ENCODE results near the gene BMAL1. TPM values are rescaled to one million over a fixed set of nuclear protein-coding genes. Genes with fewer than 3 reads are reported as not detected.

Gene BMAL1
- total and polyA plus RNA-seq, 2 donors (not counting 3 experiments of a cell fraction or from before 2014, with no cell fraction given), result 5.8 to 10.1 TPM

DNA sequence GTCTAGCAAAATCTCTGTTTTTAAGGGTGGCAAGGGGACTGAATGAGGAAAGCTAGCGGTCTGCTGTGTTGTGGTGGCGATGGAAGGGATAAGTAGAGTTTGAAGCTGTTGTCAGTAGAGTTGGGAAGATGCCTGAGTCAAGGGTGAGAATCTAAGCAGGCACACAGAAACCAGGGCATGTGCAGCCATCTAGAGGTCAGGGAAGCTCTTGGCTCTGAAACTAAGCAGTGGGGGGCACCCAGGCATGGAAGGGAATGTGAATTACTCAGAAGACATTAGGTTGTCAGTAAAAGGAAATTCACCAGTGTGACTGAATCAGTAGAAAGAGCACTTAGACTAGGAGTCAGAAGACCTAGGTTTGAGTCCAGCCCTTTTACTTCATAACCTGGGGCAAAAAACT lies 15.4 kb downstream of the BMAL1 start:
- H3K36me3 ChIP-seq (ENCODE audit: control insufficient read depth in 2 of 2, extremely low read depth in 1 of 2, insufficient read depth in 2 of 2, low read length in 2 of 2), result no peaks in the 10 kb centered on the region
- no peaks in the 10 kb centered on the region for H3K9me1 ChIP-seq (replicated peaks; ENCODE audit: control insufficient read depth, extremely low read depth, insufficient read depth, low read length)
- no peaks in the 10 kb centered on the region for H3K27me3 ChIP-seq (ENCODE audit: control insufficient read depth in 2 of 2, insufficient read depth in 2 of 2, low read length in 2 of 2)
- no peaks in the 10 kb centered on the region for H3K9me3 ChIP-seq (replicated peaks; ENCODE audit: control insufficient read depth, insufficient read depth, low read length)
- H3K4me3 ChIP-seq (replicated peaks in 1 of 3; ENCODE audit: insufficient read depth in 1 of 3, low read depth in 1 of 3, low read length in 3 of 3), result no peak overlapping the region
- dilution Hi-C loops (cut with MboI; ENCODE audit: extremely low pct_ligation_motif_present, low sequenced_read_pairs), result no loop called here
- no peak overlapping the region for H3K4me2 ChIP-seq (ENCODE audit: insufficient read depth, low read length)
- BruUV-seq (replicated peaks), result no TSS peak
- intact Hi-C loops (cut with micrococcal nuclease), result no loop called here
- CTCF ChIA-PET, result interaction anchor here (1.5 kb wide), 2 partner anchors 10 to 83 kb away, joined by 3 to 5 read pairs; no protein-coding TSS in a partner anchor
- H3K27ac ChIP-seq (ENCODE audit: insufficient read depth, low read depth, low read length), result no peak overlapping the region
- H3K79me2 ChIP-seq (ENCODE audit: control insufficient read depth, insufficient read depth, low read length), result no peaks in the 10 kb centered on the region
- FAIRE-seq (no peak), DNase-seq (ENCODE audit: low read depth, low spot score) (no peak)
- peaks cover 3% of the 10 kb centered on the region for H4K20me1 ChIP-seq (replicated peaks; ENCODE audit: control insufficient read depth, extremely low read depth, insufficient read depth, low read length)
- POLR2A ChIA-PET, result no interaction called here
- H3K9ac ChIP-seq (replicated peaks; ENCODE audit: extremely low read depth, insufficient read depth, low read length), result no peak overlapping the region
- H2AFZ ChIP-seq (ENCODE audit: low read depth, low read length), result no peak overlapping the region
- H3K4me1 ChIP-seq (ENCODE audit: control insufficient read depth, extremely low read depth, insufficient read depth, low read length), result no peaks in the 10 kb centered on the region
- TF ChIP-seq FOS (IDR thresholded peaks at IDR 0.05; ENCODE audit: borderline replicate concordance, insufficient read depth, low read length) (no peak), GATA2 (IDR thresholded peaks at IDR 0.05; ENCODE audit: insufficient read depth, insufficient read length, low read depth, low read length) (no peak), POLR2A (IDR thresholded peaks at IDR 0.05; ENCODE audit: low read depth, low read length) (no peak), POLR2AphosphoS5 (IDR thresholded peaks at IDR 0.05; ENCODE audit: insufficient read depth, low read depth, low read length) (no peak), JUN (IDR thresholded peaks at IDR 0.05; ENCODE audit: borderline replicate concordance, insufficient read depth, insufficient read length, low read depth) (no peak), EZH2 (IDR thresholded peaks at IDR 0.05; ENCODE audit: borderline replicate concordance, low read depth, low read length, severe bottlenecking) (no peak), MYC (IDR thresholded peaks at IDR 0.05; ENCODE audit: low read depth, low read length) (no peak)
- TF ChIP-seq, protein P1, sequence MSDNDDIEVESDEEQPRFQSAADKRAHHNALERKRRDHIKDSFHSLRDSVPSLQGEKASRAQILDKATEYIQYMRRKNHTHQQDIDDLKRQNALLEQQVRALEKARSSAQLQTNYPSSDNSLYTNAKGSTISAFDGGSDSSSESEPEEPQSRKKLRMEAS (IDR thresholded peaks at IDR 0.05; ENCODE audit: insufficient read depth, insufficient read length), result no peak
- TF ChIP-seq, protein P2, sequence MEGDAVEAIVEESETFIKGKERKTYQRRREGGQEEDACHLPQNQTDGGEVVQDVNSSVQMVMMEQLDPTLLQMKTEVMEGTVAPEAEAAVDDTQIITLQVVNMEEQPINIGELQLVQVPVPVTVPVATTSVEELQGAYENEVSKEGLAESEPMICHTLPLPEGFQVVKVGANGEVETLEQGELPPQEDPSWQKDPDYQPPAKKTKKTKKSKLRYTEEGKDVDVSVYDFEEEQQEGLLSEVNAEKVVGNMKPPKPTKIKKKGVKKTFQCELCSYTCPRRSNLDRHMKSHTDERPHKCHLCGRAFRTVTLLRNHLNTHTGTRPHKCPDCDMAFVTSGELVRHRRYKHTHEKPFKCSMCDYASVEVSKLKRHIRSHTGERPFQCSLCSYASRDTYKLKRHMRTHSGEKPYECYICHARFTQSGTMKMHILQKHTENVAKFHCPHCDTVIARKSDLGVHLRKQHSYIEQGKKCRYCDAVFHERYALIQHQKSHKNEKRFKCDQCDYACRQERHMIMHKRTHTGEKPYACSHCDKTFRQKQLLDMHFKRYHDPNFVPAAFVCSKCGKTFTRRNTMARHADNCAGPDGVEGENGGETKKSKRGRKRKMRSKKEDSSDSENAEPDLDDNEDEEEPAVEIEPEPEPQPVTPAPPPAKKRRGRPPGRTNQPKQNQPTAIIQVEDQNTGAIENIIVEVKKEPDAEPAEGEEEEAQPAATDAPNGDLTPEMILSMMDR (IDR thresholded peaks at IDR 0.05; ENCODE audit: extremely low read depth in 1 of 2, insufficient read depth in 1 of 2, low read depth in 1 of 2, low read length in 2 of 2), result no peak
